Suprapubic skin (tissue), 3 donors: ENCODE measurements around the gene RPS6KA6.

Source experiments
- CTCF ChIP-seq, 2 donors: fragments of 200-600 bp in 1 of 2; fragments of 450-650 bp in 1 of 2; sonication (generic) in 1 of 2; IDR thresholded peaks; one replicate each; pipeline ENCODE4 v1.5.1; 2016 to 2019; ENCODE audit warnings: antibody characterized with exemption in 2 of 2, mild to moderate bottlenecking in 1 of 2, moderate library complexity in 1 of 2
- EP300 ChIP-seq: sonication (generic); formaldehyde crosslinking; IDR thresholded peaks from one replicate; pipeline ENCODE4 v1.6.1; 2017; ENCODE audit warnings: antibody characterized with exemption

- TF ChIP-seq CTCF (IDR thresholded peaks at IDR 0.05) (no peak), EP300 (no peak)
Measured at GRCh38 chrX:84186603-84187532, 1.1 kb downstream of the RPS6KA6 start.
